ENCODE measurements around the gene EBF4. TPM values are rescaled to one million over a fixed set of nuclear protein-coding genes. Genes with fewer than 3 reads are reported as not detected.
"Not testable (repeated sequence)": the region's sequence is repeated elsewhere in the genome, so short reads cannot be mapped to it uniquely, and the experiment has no call there.

EBF4 gene
- polyA plus RNA-seq, 1 donor, result 12.2 TPM

DNA sequence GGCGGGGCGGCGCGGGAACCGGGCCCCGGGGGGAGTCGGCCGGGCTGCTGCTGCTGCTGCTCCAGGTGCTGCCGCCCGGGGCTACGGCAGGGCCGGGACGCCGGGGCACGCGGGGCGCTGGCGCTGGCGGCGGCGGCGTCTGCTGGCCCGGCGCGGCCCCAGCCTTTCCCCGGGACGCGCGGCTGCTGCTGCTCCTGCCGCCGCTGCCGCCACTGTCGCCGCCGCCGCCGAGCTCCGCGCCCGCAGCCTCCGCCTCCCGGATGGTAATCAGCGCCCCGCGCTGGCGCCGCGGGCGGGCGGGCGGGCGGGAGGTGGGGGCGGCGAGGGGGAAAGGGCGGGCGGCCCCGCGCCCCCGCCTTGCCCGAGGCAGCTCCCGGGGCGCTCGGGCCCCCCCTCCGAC, 306 bp downstream of the EBF4 start:
- Histone ChIP-seq H3K36me3 (ENCODE audit: control insufficient read depth, insufficient read depth, low read length) (no peaks in the 10 kb centered on the region), H3K4me3 (ENCODE audit: low read length) (no peak overlapping the region), H3K27me3 (ENCODE audit: control insufficient read depth, insufficient read depth, low read length) (peaks cover 68% of the 10 kb centered on the region), H3K9me3 (ENCODE audit: control insufficient read depth, low read depth, low read length) (peaks cover 4% of the 10 kb centered on the region), H3K4me1 (ENCODE audit: control insufficient read depth, insufficient read depth, low read length) (no peaks in the 10 kb centered on the region), H3K27ac (ENCODE audit: low read length) (no peak overlapping the region)
- no CpG with 5 or more reads among the region's 64 CpGs for WGBS (ENCODE audit: insufficient coverage, low lambda C conversion rate)
- no peak for DNase-seq

GRCh38 chr20:2693286-2694007, 867 bp downstream of the EBF4 start:
- Histone ChIP-seq H3K36me3 (ENCODE audit: control insufficient read depth, insufficient read depth, low read length) (no peaks in the 10 kb centered on the region), H3K27me3 (ENCODE audit: control insufficient read depth, insufficient read depth, low read length) (peaks cover 63% of the 10 kb centered on the region), H3K4me3 (ENCODE audit: low read length) (peak overlapping the region; percentile 6), H3K4me1 (ENCODE audit: control insufficient read depth, insufficient read depth, low read length) (no peaks in the 10 kb centered on the region), H3K9me3 (ENCODE audit: control insufficient read depth, low read depth, low read length) (peaks cover 4% of the 10 kb centered on the region), H3K27ac (ENCODE audit: low read length) (no peak overlapping the region)
- DNase-seq, result peak in 1 of 2 donors; percentile 47
- no CpG with 5 or more reads among the region's 89 CpGs for WGBS (ENCODE audit: insufficient coverage, low lambda C conversion rate)

- Histone ChIP-seq H3K9me3 (ENCODE audit: control insufficient read depth, low read depth, low read length) (peaks cover 4% of the 10 kb centered on the region), H3K4me3 (ENCODE audit: low read length) (no peak overlapping the region), H3K4me1 (ENCODE audit: control insufficient read depth, insufficient read depth, low read length) (no peaks in the 10 kb centered on the region), H3K36me3 (ENCODE audit: control insufficient read depth, insufficient read depth, low read length) (no peaks in the 10 kb centered on the region), H3K27me3 (ENCODE audit: control insufficient read depth, insufficient read depth, low read length) (peaks cover 60% of the 10 kb centered on the region), H3K27ac (ENCODE audit: low read length) (no peak overlapping the region)
- 52% methylated on average over 5 of the region's 23 CpGs for WGBS (ENCODE audit: insufficient coverage, low lambda C conversion rate)
- DNase-seq, result no peak
Observed at GRCh38 chr20:2694008-2694471, 1.5 kb downstream of the EBF4 start.

- peaks cover 56% of the 10 kb centered on the region for H3K27me3 ChIP-seq (ENCODE audit: control insufficient read depth, insufficient read depth, low read length)
- no peak overlapping the region for H3K27ac ChIP-seq (ENCODE audit: low read length)
- no peaks in the 10 kb centered on the region for H3K4me1 ChIP-seq (ENCODE audit: control insufficient read depth, insufficient read depth, low read length)
- no peak overlapping the region for H3K4me3 ChIP-seq (ENCODE audit: low read length)
- 83% methylated on average over 6 of the region's 13 CpGs for WGBS (ENCODE audit: insufficient coverage, low lambda C conversion rate)
- DNase-seq, result no peak
- peaks cover 4% of the 10 kb centered on the region for H3K9me3 ChIP-seq (ENCODE audit: control insufficient read depth, low read depth, low read length)
- no peaks in the 10 kb centered on the region for H3K36me3 ChIP-seq (ENCODE audit: control insufficient read depth, insufficient read depth, low read length)
Observed at GRCh38 chr20:2694519-2694918, 1.9 kb downstream of the EBF4 start.

DNA sequence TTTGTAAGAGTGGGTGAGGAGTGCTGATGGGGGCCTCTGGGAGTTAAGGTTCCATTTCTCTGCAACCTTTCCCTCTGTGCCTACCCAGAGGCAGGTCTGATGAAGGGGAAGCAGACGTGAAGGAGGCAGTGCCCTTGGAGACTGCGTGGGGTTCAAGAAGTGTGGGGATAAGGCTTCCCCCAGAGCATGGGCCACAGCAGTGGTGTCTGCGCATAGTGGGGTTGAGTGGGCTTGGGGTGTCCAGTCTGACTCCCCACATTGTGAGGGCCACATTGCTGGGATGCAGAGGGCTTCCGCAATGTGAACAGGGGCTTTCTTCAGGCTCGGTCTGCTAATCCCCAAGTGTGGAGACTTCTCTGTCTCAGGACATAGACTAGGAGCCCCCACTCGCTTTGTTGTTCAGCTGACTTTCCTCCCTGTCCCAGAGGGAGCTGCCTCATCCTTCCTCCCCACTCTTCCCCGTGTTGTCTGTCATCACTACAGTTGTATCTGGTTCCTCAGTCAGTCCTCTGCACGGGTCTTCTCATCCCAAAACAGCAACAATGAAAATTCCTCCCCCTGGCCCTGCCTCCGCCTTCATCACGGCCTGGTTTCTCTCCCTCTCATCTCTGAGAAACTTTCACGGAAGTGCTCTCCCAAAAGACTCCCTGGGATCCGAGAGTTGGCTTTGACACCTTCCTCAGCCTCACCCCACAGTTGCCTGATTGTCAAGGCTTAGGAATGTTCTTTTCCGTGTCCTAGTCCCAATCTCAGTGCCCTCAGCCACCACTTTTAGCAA, 2.8 kb downstream of the EBF4 start:
- no CpG with 5 or more reads among the region's 13 CpGs for WGBS (ENCODE audit: insufficient coverage, low lambda C conversion rate)
- no peak for DNase-seq

GRCh38 chr20:2695984-2696525, 3.5 kb downstream of the EBF4 start:
- not testable (repeated sequence) for H3K27ac ChIP-seq (ENCODE audit: low read length); H3K4me3 ChIP-seq (ENCODE audit: low read length); H3K9me3 ChIP-seq (ENCODE audit: control insufficient read depth, low read depth, low read length); DNase-seq; H3K4me1 ChIP-seq (ENCODE audit: control insufficient read depth, insufficient read depth, low read length); H3K36me3 ChIP-seq (ENCODE audit: control insufficient read depth, insufficient read depth, low read length)
- peaks cover 56% of the 10 kb centered on the region for H3K27me3 ChIP-seq (ENCODE audit: control insufficient read depth, insufficient read depth, low read length)
- no CpG with 5 or more reads among the region's 12 CpGs for WGBS (ENCODE audit: insufficient coverage, low lambda C conversion rate)

More for the DNA sequence above, 2.8 kb downstream of the EBF4 start:
- no peaks in the 10 kb centered on the region for H3K36me3 ChIP-seq (ENCODE audit: control insufficient read depth, insufficient read depth, low read length)
- no peaks in the 10 kb centered on the region for H3K4me1 ChIP-seq (ENCODE audit: control insufficient read depth, insufficient read depth, low read length)
- no peak overlapping the region for H3K4me3 ChIP-seq (ENCODE audit: low read length)
- H3K27me3 ChIP-seq (ENCODE audit: control insufficient read depth, insufficient read depth, low read length), result peaks cover 53% of the 10 kb centered on the region
- peaks cover 4% of the 10 kb centered on the region for H3K9me3 ChIP-seq (ENCODE audit: control insufficient read depth, low read depth, low read length)
- H3K27ac ChIP-seq (ENCODE audit: low read length), result no peak overlapping the region

DNA sequence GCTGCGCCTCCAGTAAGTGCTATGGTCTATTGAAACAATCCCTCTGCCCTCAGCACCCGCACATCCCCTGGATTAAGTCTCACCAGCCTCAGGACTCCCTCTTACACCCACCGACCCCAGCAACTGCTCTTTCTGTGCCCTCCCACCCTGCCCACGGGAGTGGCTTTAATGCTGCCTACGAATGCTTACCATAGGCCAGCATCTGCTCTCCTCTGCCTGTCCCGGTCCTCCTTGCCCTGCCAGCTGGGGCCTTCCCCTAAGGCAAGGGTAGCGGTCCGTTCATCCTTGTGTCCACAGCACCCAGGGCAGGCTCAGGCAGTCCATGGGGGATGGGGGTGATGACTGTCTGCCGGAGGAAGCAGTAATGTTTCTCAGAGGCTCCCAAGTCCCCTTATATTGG, 4.1 kb downstream of the EBF4 start:
- DNase-seq, result no peak
- no peaks in the 10 kb centered on the region for H3K4me1 ChIP-seq (ENCODE audit: control insufficient read depth, insufficient read depth, low read length)
- H3K9me3 ChIP-seq (ENCODE audit: control insufficient read depth, low read depth, low read length), result peaks cover 4% of the 10 kb centered on the region
- no peak overlapping the region for H3K27ac ChIP-seq (ENCODE audit: low read length)
- WGBS (ENCODE audit: insufficient coverage, low lambda C conversion rate), result no CpG with 5 or more reads among the region's 9 CpGs
- H3K36me3 ChIP-seq (ENCODE audit: control insufficient read depth, insufficient read depth, low read length), result no peaks in the 10 kb centered on the region
- H3K4me3 ChIP-seq (ENCODE audit: low read length), result no peak overlapping the region
- H3K27me3 ChIP-seq (ENCODE audit: control insufficient read depth, insufficient read depth, low read length), result peaks cover 56% of the 10 kb centered on the region

GRCh38 chr20:2697768-2698167, 5.2 kb downstream of the EBF4 start:
- no peak for DNase-seq
- Histone ChIP-seq H3K27ac (ENCODE audit: low read length) (no peak overlapping the region), H3K36me3 (ENCODE audit: control insufficient read depth, insufficient read depth, low read length) (no peaks in the 10 kb centered on the region), H3K4me3 (ENCODE audit: low read length) (no peak overlapping the region), H3K27me3 (ENCODE audit: control insufficient read depth, insufficient read depth, low read length) (peaks cover 50% of the 10 kb centered on the region), H3K4me1 (ENCODE audit: control insufficient read depth, insufficient read depth, low read length) (no peaks in the 10 kb centered on the region), H3K9me3 (ENCODE audit: control insufficient read depth, low read depth, low read length) (peaks cover 4% of the 10 kb centered on the region)
- no CpG with 5 or more reads among the region's 3 CpGs for WGBS (ENCODE audit: insufficient coverage, low lambda C conversion rate)

GRCh38 chr20:2698186-2698817, 5.7 kb downstream of the EBF4 start:
- WGBS (ENCODE audit: insufficient coverage, low lambda C conversion rate), result no CpG with 5 or more reads among the region's 4 CpGs
- no peaks in the 10 kb centered on the region for H3K4me1 ChIP-seq (ENCODE audit: control insufficient read depth, insufficient read depth, low read length)

DNA sequence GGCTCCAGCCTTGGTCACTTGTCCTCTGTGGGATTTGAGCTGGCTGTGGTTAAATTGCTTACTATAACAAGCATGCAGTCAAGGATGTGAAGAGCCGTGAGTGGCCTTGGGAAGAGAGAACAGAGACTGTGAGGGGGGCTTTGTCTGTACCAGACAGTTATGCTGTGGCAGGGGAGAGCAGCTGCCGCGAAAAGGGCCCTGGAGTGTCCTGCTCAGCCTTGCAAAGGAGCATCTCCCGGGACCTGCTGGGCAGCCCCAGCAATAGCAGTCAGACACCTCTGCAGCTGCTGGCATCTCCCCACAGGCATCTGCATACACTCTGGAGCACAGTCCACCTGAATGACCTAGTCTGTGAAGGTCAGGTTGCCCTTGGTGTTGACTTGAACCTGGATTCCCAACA, 6.3 kb downstream of the EBF4 start:
- Histone ChIP-seq H3K27ac (ENCODE audit: low read length) (no peak overlapping the region), H3K4me1 (ENCODE audit: control insufficient read depth, insufficient read depth, low read length) (no peaks in the 10 kb centered on the region)
- WGBS (ENCODE audit: insufficient coverage, low lambda C conversion rate), result no CpG with 5 or more reads among the region's 4 CpGs

More at GRCh38 chr20:2698186-2698817, 5.7 kb downstream of the EBF4 start:
- Histone ChIP-seq H3K9me3 (ENCODE audit: control insufficient read depth, low read depth, low read length) (peaks cover 4% of the 10 kb centered on the region), H3K27me3 (ENCODE audit: control insufficient read depth, insufficient read depth, low read length) (peaks cover 50% of the 10 kb centered on the region), H3K36me3 (ENCODE audit: control insufficient read depth, insufficient read depth, low read length) (no peaks in the 10 kb centered on the region), H3K4me3 (ENCODE audit: low read length) (no peak overlapping the region), H3K27ac (ENCODE audit: low read length) (no peak overlapping the region)
- no peak for DNase-seq

More for the DNA sequence above, 6.3 kb downstream of the EBF4 start:
- no peaks in the 10 kb centered on the region for H3K36me3 ChIP-seq (ENCODE audit: control insufficient read depth, insufficient read depth, low read length)
- DNase-seq, result no peak
- H3K9me3 ChIP-seq (ENCODE audit: control insufficient read depth, low read depth, low read length), result peaks cover under 1% of the 10 kb centered on the region
- peaks cover 44% of the 10 kb centered on the region for H3K27me3 ChIP-seq (ENCODE audit: control insufficient read depth, insufficient read depth, low read length)
- H3K4me3 ChIP-seq (ENCODE audit: low read length), result no peak overlapping the region

All from large intestine (tissue), 3 donors.